OCI-LY1 (cell line): ENCODE data around the gene TGFBR2.

Experiments used
- EZH2 ChIP-seq: fragments of 200-600 bp; sonication (generic), shearing (Covaris generic); IDR thresholded peaks from 2 replicates; pipeline ENCODE4 v1.8.0; 2017; ENCODE audit warnings: borderline replicate concordance, mixed run types, mild to moderate bottlenecking, antibody characterized with exemption, low read length, moderate library complexity, mixed read lengths
- TF ChIP-seq, protein P1 (sequence below): fragments of 200-600 bp; sonication (generic), shearing (Covaris generic); IDR thresholded peaks from 2 replicates; pipeline ENCODE4 v1.5.1; 2017; ENCODE audit warnings: mild to moderate bottlenecking, antibody characterized with exemption, low read length, moderate library complexity, mixed read lengths

DNA sequence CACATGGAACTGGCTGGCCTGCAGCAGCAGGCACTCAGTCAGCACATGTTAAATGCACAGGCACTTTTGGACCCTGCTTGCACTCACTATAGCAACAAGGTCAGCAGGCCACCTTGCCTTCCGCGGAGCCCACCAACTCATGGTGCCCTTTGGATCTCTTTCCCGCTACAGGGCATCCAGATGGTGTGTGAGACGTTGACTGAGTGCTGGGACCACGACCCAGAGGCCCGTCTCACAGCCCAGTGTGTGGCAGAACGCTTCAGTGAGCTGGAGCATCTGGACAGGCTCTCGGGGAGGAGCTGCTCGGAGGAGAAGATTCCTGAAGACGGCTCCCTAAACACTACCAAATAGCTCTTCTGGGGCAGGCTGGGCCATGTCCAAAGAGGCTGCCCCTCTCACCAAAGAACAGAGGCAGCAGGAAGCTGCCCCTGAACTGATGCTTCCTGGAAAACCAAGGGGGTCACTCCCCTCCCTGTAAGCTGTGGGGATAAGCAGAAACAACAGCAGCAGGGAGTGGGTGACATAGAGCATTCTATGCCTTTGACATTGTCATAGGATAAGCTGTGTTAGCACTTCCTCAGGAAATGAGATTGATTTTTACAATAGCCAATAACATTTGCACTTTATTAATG is 85.0 kb downstream of the TGFBR2 start:
- TF ChIP-seq, protein P1, sequence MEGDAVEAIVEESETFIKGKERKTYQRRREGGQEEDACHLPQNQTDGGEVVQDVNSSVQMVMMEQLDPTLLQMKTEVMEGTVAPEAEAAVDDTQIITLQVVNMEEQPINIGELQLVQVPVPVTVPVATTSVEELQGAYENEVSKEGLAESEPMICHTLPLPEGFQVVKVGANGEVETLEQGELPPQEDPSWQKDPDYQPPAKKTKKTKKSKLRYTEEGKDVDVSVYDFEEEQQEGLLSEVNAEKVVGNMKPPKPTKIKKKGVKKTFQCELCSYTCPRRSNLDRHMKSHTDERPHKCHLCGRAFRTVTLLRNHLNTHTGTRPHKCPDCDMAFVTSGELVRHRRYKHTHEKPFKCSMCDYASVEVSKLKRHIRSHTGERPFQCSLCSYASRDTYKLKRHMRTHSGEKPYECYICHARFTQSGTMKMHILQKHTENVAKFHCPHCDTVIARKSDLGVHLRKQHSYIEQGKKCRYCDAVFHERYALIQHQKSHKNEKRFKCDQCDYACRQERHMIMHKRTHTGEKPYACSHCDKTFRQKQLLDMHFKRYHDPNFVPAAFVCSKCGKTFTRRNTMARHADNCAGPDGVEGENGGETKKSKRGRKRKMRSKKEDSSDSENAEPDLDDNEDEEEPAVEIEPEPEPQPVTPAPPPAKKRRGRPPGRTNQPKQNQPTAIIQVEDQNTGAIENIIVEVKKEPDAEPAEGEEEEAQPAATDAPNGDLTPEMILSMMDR = no peak
- TF ChIP-seq EZH2 = no peak
